IMR-90 (cell line): ENCODE measurements around the gene ACIN1.

ENCODE experiments used
- BHLHE40 ChIP-seq: fragments of 150-350 bp; IDR thresholded peaks from 2 replicates; pipeline ENCODE4 v1.6.1; 2016; ENCODE audit warnings: mild to moderate bottlenecking, low read depth, low read length
- CEBPB ChIP-seq: IDR thresholded peaks from 2 replicates; pipeline ENCODE4 v1.6.1; 2012; ENCODE audit warnings: low read depth, low read length, improper control_type of control experiment
- MXI1 ChIP-seq: IDR thresholded peaks from 2 replicates; pipeline ENCODE4 v1.6.1; 2012; ENCODE audit warnings: low read depth, mild to moderate bottlenecking, low read length, moderate library complexity, borderline replicate concordance
- POLR2A ChIP-seq: IDR thresholded peaks from 2 replicates; pipeline ENCODE4 v1.6.1; 2012; ENCODE audit warnings: mild to moderate bottlenecking, low read depth, low read length
- RAD21 ChIP-seq: IDR thresholded peaks from 2 replicates; pipeline ENCODE4 v1.6.1; 2012; ENCODE audit warnings: low read length, improper control_type of control experiment
- RCOR1 ChIP-seq: IDR thresholded peaks from 2 replicates; pipeline ENCODE4 v1.6.1; 2012; ENCODE audit warnings: mild to moderate bottlenecking, low read length, improper control_type of control experiment; ENCODE audit not compliant: insufficient replicate concordance
- RFX5 ChIP-seq: IDR thresholded peaks from 2 replicates; pipeline ENCODE4 v1.8.0; 2012; ENCODE audit warnings: low read depth, mild to moderate bottlenecking, low read length, moderate library complexity
- TF ChIP-seq, protein P1 (sequence below): fragments of 150-350 bp; IDR thresholded peaks from 2 replicates; pipeline ENCODE4 v1.6.1; 2016; ENCODE audit warnings: low read depth, mild to moderate bottlenecking, low read length, moderate library complexity, borderline replicate concordance
- TF ChIP-seq, protein P2 (sequence below): conservative IDR thresholded peaks from 2 replicates; pipeline ENCODE4 v1.5.1; 2012; ENCODE audit warnings: mild to moderate bottlenecking, low read depth, low read length, improper control_type of control experiment
- TF ChIP-seq, protein P3 (sequence below): fragments of 150-350 bp; IDR thresholded peaks from 2 replicates; pipeline ENCODE4 v1.6.1; 2017; ENCODE audit warnings: mild to moderate bottlenecking, antibody characterized with exemption, low read length, low read depth

DNA sequence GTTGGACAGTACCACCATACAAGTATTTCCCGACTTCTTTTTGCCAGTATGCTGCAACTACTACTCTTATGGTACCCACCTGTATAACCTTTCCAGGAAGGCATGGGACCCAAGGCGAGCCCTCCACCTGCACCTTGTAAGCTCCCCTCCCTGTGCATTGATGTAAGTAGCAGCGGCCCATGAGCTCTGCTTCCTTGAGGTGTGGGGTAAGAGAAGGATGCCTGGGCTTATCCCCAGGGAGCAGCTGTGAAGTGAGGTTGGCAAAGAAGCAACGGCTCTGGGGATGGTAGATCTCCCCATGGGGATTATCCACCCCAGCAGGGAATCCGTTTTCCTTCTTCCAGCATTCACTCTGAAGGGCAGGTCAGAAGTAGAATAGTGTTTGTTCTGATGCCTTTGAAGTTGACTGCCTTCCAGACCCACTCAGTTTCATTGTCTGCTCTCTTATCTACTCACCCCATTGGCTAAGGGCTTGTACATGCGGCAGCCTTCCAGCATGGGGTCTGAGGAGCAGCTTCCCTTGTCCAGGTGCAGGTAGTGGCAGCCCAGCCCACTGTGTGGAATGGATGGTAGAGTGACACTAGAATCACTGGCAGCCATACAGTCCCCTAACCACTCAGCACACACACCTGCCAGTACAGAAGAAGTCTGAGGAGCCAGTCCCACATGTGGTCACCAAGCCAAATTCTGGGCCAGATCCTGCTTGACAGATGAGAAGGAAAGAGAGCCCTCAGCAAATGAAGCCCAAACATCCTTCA, 6.5 kb upstream of the ACIN1 start:
- TF ChIP-seq, protein P1, sequence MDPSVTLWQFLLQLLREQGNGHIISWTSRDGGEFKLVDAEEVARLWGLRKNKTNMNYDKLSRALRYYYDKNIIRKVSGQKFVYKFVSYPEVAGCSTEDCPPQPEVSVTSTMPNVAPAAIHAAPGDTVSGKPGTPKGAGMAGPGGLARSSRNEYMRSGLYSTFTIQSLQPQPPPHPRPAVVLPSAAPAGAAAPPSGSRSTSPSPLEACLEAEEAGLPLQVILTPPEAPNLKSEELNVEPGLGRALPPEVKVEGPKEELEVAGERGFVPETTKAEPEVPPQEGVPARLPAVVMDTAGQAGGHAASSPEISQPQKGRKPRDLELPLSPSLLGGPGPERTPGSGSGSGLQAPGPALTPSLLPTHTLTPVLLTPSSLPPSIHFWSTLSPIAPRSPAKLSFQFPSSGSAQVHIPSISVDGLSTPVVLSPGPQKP, result no peak
- TF ChIP-seq POLR2A, result no peak
- TF ChIP-seq, protein P2, sequence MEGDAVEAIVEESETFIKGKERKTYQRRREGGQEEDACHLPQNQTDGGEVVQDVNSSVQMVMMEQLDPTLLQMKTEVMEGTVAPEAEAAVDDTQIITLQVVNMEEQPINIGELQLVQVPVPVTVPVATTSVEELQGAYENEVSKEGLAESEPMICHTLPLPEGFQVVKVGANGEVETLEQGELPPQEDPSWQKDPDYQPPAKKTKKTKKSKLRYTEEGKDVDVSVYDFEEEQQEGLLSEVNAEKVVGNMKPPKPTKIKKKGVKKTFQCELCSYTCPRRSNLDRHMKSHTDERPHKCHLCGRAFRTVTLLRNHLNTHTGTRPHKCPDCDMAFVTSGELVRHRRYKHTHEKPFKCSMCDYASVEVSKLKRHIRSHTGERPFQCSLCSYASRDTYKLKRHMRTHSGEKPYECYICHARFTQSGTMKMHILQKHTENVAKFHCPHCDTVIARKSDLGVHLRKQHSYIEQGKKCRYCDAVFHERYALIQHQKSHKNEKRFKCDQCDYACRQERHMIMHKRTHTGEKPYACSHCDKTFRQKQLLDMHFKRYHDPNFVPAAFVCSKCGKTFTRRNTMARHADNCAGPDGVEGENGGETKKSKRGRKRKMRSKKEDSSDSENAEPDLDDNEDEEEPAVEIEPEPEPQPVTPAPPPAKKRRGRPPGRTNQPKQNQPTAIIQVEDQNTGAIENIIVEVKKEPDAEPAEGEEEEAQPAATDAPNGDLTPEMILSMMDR, result no peak
- TF ChIP-seq, protein P3, sequence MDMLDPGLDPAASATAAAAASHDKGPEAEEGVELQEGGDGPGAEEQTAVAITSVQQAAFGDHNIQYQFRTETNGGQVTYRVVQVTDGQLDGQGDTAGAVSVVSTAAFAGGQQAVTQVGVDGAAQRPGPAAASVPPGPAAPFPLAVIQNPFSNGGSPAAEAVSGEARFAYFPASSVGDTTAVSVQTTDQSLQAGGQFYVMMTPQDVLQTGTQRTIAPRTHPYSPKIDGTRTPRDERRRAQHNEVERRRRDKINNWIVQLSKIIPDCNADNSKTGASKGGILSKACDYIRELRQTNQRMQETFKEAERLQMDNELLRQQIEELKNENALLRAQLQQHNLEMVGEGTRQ, result no peak
- no peak for TF ChIP-seq RAD21
- no peak for TF ChIP-seq MXI1
- no peak for TF ChIP-seq RCOR1
- no peak for TF ChIP-seq BHLHE40
- no peak for TF ChIP-seq CEBPB
- TF ChIP-seq RFX5, result no peak
